Mucosa of gallbladder (tissue), 1 donor: Measurements from ENCODE around the gene ZNF775. TPM values are rescaled to one million over a fixed set of nuclear protein-coding genes. Genes with fewer than 3 reads are reported as not detected.

Experiments used
- DNase-seq: peaks from one replicate; pipeline ENCODE4 v3.0.0-alpha.2; 2020; ENCODE audit warnings: low spot score
- total RNA-seq: library from RNA; stranded (reverse); gene quantifications from one replicate; pipeline ENCODE4 v1.2.1, GENCODE V29; 2021
- donor health status: DM: no; HTN: no; CAD: no.

ZNF775 gene
- total RNA-seq, 1 donor from 2014 or later, result 9.4 TPM

- DNase-seq, result no peak
Measured at GRCh38 chr7:150441524-150441923, 62.4 kb downstream of the ZNF775 start.

DNA sequence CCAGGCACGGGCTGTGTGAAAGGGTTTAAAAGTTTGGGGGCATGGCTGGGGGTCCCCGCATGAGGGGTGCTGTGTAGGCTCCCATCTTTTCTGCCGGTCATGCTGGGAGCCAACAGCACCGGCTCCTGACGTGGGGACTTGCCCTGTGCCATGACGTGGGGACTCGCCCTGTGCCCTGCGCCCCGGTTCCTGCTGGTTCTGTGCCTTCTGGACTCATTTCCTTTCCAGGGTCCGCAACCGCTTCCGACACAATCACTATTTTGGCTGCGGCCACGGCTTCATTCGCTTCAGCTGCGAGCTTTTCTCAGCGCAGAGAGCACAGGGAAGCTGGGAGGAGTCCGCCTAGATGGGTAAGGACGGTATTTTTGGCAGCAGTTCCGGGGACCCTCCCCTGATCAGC, 63.7 kb downstream of the ZNF775 start:
- no peak for DNase-seq

DNA sequence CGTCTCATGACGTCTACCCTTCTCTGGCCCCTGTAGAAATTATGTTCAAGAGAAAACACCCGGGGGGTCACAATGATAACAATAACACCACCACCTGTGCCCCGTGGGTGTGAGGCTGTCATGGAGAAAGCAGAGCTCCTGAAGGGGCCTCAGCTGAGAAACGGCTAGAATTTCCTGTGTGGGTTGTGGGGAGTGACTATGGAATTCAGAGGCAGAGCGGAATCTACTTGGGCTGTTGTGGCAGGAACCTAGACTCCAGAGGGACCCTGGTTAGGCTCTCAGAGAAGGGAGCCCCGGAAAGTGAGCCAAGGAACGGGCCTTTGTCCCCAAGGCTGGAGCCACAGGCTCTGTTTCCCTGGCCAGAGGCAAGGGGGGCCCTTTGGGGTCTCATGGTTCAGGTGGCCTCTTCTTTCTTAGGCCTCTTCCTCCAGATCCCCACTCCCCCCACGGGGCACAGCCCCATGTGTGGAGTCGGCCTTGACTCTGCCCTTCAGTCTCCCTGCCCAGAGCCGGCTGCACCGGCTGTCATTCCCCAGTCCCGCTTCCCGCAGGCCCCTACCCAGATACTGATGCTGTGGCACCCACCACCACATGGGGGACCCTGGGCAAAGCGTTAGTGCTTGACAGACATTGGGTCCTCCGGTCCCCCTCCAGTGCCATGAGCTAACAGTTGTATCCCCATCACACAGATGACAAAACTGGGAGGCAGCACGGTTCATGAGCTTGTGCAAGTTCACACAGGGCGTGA, 64.8 kb downstream of the ZNF775 start:
- no peak for DNase-seq

DNA sequence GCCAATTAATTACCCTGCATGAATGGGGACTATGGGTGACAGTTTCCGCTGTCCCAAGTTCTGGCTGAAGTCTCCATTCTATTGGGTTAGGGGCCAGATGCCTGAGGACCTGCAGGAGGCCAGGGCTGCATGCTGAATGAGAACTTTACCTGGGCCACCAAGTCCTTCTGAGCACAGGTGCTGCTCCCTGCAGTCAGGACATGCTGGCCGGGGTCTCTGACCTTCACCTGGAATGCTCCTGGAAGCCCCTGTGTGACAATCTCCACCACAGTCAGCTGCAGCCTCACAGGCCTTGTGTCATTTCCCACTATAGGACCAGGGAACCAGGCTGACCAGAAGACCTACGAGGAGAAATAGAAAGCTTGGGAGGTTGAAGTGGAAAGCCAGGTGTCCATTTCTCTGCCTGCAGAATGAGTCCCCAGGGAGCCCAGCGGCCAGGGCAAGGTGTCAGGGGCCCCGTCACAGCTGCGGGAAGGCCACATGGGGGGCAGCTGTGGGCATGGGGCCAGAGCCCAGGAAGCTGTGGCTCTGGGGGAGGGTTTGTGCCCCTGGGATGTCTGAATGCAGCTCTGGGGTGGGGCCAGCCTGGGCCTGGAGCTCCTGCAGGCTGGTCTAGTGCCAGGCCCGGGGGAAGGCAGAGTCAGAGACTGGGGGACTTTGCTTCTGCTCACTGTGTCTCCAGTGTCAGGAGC, 65.7 kb downstream of the ZNF775 start:
- DNase-seq, result no peak

DNA sequence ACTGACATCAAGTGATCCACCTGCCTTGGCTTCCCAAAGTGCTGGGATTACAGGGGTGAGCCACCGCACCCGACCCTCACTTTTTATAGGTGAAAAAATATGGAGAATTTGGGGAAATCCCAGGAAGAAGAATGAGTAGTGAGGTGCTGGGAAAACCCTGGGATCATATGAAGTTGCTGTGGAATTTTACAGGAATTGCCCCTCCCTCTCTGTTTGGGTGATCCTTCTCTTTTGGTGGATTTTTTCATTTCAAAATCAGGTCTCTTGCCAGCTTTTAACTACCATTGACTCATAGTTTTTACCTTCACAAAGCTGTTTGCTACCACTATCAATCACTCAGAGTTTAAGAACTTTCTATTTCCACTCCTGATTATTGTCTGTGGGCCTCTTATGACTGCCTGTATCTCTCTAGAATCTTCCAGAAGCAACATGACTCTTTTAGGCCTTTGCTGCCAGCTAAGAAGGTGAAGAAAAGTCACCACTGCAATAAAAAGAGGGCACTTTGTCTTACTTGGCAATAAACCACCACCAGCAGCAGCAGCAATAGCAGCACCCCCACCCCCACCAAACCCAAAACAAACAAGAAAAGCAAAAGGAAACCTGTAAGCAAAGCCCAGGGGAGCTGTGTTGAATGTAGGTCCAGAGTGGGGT, 67.3 kb downstream of the ZNF775 start:
- DNase-seq, result no peak

Other genes starting within 250 kb of the ZNF775 start
- 11.7 TPM for gene LRRC61, start 56.0 kb upstream of the ZNF775 start, total RNA-seq
- 22.4 TPM for gene ACTR3C, start 55.8 kb upstream of the ZNF775 start, total RNA-seq
- 143 TPM for gene RARRES2, start 37.7 kb upstream of the ZNF775 start, total RNA-seq
- 145 TPM for gene REPIN1, start 10.5 kb upstream of the ZNF775 start, total RNA-seq
- 11.4 TPM for gene GIMAP8, start 71.3 kb downstream of the ZNF775 start, total RNA-seq
- 16.9 TPM for gene GIMAP7, start 135.5 kb downstream of the ZNF775 start, total RNA-seq
- gene GIMAP4, start 188.1 kb downstream of the ZNF775 start, total RNA-seq, result 39.9 TPM